Erythroblast (primary cell): ENCODE results near the gene DNAJB11.

ENCODE experiments used
- GATA1 ChIP-seq: IDR thresholded peaks from 2 replicates; pipeline ENCODE4 v1.6.1; 2011; ENCODE audit warnings: low read depth, mild to moderate bottlenecking, control low read depth, low read length, moderate library complexity
- POLR2A ChIP-seq: IDR thresholded peaks from 2 replicates; pipeline ENCODE4 v1.6.1; 2011; ENCODE audit warnings: mild to moderate bottlenecking, low read length

- TF ChIP-seq POLR2A (no peak), GATA1 (no peak)
Observed at GRCh38 chr3:186596568-186597287, 26.2 kb downstream of the DNAJB11 start.
